Measurements from ENCODE around the gene PNPLA2. TPM values are rescaled to one million over a fixed set of nuclear protein-coding genes. Genes with fewer than 3 reads are reported as not detected.

Gene PNPLA2
- total and polyA plus RNA-seq, 2 donors from 2014 or later = 67.9 to 173 TPM

GRCh38 chr11:872799-873198, 54.1 kb downstream of the PNPLA2 start:
- DNase-seq (no peak), FAIRE-seq (no peak)
- intact Hi-C loops (cut with DNase I) = no loop called here
- TF ChIP-seq, protein P1, sequence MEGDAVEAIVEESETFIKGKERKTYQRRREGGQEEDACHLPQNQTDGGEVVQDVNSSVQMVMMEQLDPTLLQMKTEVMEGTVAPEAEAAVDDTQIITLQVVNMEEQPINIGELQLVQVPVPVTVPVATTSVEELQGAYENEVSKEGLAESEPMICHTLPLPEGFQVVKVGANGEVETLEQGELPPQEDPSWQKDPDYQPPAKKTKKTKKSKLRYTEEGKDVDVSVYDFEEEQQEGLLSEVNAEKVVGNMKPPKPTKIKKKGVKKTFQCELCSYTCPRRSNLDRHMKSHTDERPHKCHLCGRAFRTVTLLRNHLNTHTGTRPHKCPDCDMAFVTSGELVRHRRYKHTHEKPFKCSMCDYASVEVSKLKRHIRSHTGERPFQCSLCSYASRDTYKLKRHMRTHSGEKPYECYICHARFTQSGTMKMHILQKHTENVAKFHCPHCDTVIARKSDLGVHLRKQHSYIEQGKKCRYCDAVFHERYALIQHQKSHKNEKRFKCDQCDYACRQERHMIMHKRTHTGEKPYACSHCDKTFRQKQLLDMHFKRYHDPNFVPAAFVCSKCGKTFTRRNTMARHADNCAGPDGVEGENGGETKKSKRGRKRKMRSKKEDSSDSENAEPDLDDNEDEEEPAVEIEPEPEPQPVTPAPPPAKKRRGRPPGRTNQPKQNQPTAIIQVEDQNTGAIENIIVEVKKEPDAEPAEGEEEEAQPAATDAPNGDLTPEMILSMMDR (IDR thresholded peaks at IDR 0.05; ENCODE audit: borderline replicate concordance, extremely low read depth, insufficient read depth) = no peak
- no peaks in the 10 kb centered on the region for H3K9me3 ChIP-seq (ENCODE audit: control insufficient read depth in 2 of 3, insufficient read depth in 1 of 3, low read length in 3 of 3)
- H3K9ac ChIP-seq (ENCODE audit: low read length in 3 of 3) = no peak overlapping the region
- H3K27ac ChIP-seq (ENCODE audit: low read depth in 2 of 2, low read length in 2 of 2) = no peak overlapping the region
- no peaks in the 10 kb centered on the region for H3K36me3 ChIP-seq (ENCODE audit: control insufficient read depth in 2 of 3, insufficient read depth in 3 of 3, low read length in 3 of 3)
- H3K4me1 ChIP-seq (ENCODE audit: control insufficient read depth in 2 of 3, insufficient read depth in 2 of 3, low read depth in 1 of 3, low read length in 3 of 3) = peaks cover 0 to 7% (median 4%) of the 10 kb centered on the region in 3 donors
- no peak overlapping the region for H3K4me3 ChIP-seq (ENCODE audit: low read length in 3 of 3)
- H3K27me3 ChIP-seq (ENCODE audit: control insufficient read depth, insufficient read depth, low read length) = no peaks in the 10 kb centered on the region

- FAIRE-seq = no peak
- H3K36me3 ChIP-seq (ENCODE audit: control insufficient read depth in 2 of 3, insufficient read depth in 3 of 3, low read length in 3 of 3) = no peaks in the 10 kb centered on the region
- peaks cover 0 to 7% (median 4%) of the 10 kb centered on the region in 3 donors for H3K4me1 ChIP-seq (ENCODE audit: control insufficient read depth in 2 of 3, insufficient read depth in 2 of 3, low read depth in 1 of 3, low read length in 3 of 3)
- H3K27ac ChIP-seq (ENCODE audit: low read depth in 2 of 2, low read length in 2 of 2) = no peak overlapping the region
- no peaks in the 10 kb centered on the region for H3K27me3 ChIP-seq (ENCODE audit: control insufficient read depth, insufficient read depth, low read length)
- no peak overlapping the region for H3K4me3 ChIP-seq (ENCODE audit: low read length in 3 of 3)
- TF ChIP-seq, protein P1 (IDR thresholded peaks at IDR 0.05; ENCODE audit: borderline replicate concordance, extremely low read depth, insufficient read depth) = no peak
- no peaks in the 10 kb centered on the region for H3K9me3 ChIP-seq (ENCODE audit: control insufficient read depth in 2 of 3, insufficient read depth in 1 of 3, low read length in 3 of 3)
- H3K9ac ChIP-seq (ENCODE audit: low read length in 3 of 3) = no peak overlapping the region
- intact Hi-C loops (cut with DNase I) = no loop called here
- DNase-seq = peak in 2 of 5 donors; percentile 46 to 81
Measured at GRCh38 chr11:873706-874105, 55.0 kb downstream of the PNPLA2 start.

Other genes starting within 250 kb of the PNPLA2 start
- 30.9 TPM for gene PHRF1, start 242.4 kb upstream of the PNPLA2 start, total RNA-seq
- gene PHRF1, start 242.4 kb upstream of the PNPLA2 start, polyA plus RNA-seq (ENCODE audit: insufficient read depth, low read depth, low replicate concordance) = 7.5 TPM
- 36.7 TPM for gene IRF7, start 203.0 kb upstream of the PNPLA2 start, total RNA-seq
- gene IRF7, start 203.0 kb upstream of the PNPLA2 start, polyA plus RNA-seq (ENCODE audit: insufficient read depth, low read depth, low replicate concordance) = 21.5 TPM
- 7.0 TPM for gene CDHR5, start 194.0 kb upstream of the PNPLA2 start, total RNA-seq
- 45.6 TPM for gene CDHR5, start 194.0 kb upstream of the PNPLA2 start, polyA plus RNA-seq (ENCODE audit: insufficient read depth, low read depth, low replicate concordance)
- gene SCT, start 191.7 kb upstream of the PNPLA2 start, total RNA-seq = not detected
- gene SCT, start 191.7 kb upstream of the PNPLA2 start, polyA plus RNA-seq (ENCODE audit: insufficient read depth, low read depth, low replicate concordance) = not detected
- 1.1 TPM for gene DRD4, start 181.6 kb upstream of the PNPLA2 start, total RNA-seq
- 0.47 TPM for gene DRD4, start 181.6 kb upstream of the PNPLA2 start, polyA plus RNA-seq (ENCODE audit: insufficient read depth, low read depth, low replicate concordance)
- gene DEAF1, start 123.7 kb upstream of the PNPLA2 start, total RNA-seq = 54.5 TPM
- 30.2 TPM for gene DEAF1, start 123.7 kb upstream of the PNPLA2 start, polyA plus RNA-seq (ENCODE audit: insufficient read depth, low read depth, low replicate concordance)
- gene TMEM80, start 123.1 kb upstream of the PNPLA2 start, total RNA-seq = 38.6 TPM
- 36.2 TPM for gene TMEM80, start 123.1 kb upstream of the PNPLA2 start, polyA plus RNA-seq (ENCODE audit: insufficient read depth, low read depth, low replicate concordance)
- 287 TPM for gene EPS8L2, start 112.7 kb upstream of the PNPLA2 start, total RNA-seq
- gene EPS8L2, start 112.7 kb upstream of the PNPLA2 start, polyA plus RNA-seq (ENCODE audit: insufficient read depth, low read depth, low replicate concordance) = 199 TPM
- gene TALDO1, start 71.5 kb upstream of the PNPLA2 start, total RNA-seq = 175 TPM
- gene TALDO1, start 71.5 kb upstream of the PNPLA2 start, polyA plus RNA-seq (ENCODE audit: insufficient read depth, low read depth, low replicate concordance) = 312 TPM
- 66.2 TPM for gene GATD1, start 41.4 kb upstream of the PNPLA2 start, total RNA-seq
- 38.3 TPM for gene GATD1, start 41.4 kb upstream of the PNPLA2 start, polyA plus RNA-seq (ENCODE audit: insufficient read depth, low read depth, low replicate concordance)
- gene CEND1, start 28.8 kb upstream of the PNPLA2 start, total RNA-seq = 0.16 TPM
- gene CEND1, start 28.8 kb upstream of the PNPLA2 start, polyA plus RNA-seq (ENCODE audit: insufficient read depth, low read depth, low replicate concordance) = 3.6 TPM
- gene SLC25A22, start 20.6 kb upstream of the PNPLA2 start, total RNA-seq = 17.8 TPM
- 14.3 TPM for gene SLC25A22, start 20.6 kb upstream of the PNPLA2 start, polyA plus RNA-seq (ENCODE audit: insufficient read depth, low read depth, low replicate concordance)
- gene PIDD1, start 13.7 kb upstream of the PNPLA2 start, total RNA-seq = 16.5 TPM
- gene PIDD1, start 13.7 kb upstream of the PNPLA2 start, polyA plus RNA-seq (ENCODE audit: insufficient read depth, low read depth, low replicate concordance) = 9.1 TPM
- gene RPLP2, start 8.9 kb upstream of the PNPLA2 start, total RNA-seq = 1,544 TPM
- 1,997 TPM for gene RPLP2, start 8.9 kb upstream of the PNPLA2 start, polyA plus RNA-seq (ENCODE audit: insufficient read depth, low read depth, low replicate concordance)
- 22.6 TPM for gene CRACR2B, start 9.0 kb downstream of the PNPLA2 start, total RNA-seq
- gene CRACR2B, start 9.0 kb downstream of the PNPLA2 start, polyA plus RNA-seq (ENCODE audit: insufficient read depth, low read depth, low replicate concordance) = 16.5 TPM
- gene CD151, start 14.0 kb downstream of the PNPLA2 start, total RNA-seq = 476 TPM
- 379 TPM for gene CD151, start 14.0 kb downstream of the PNPLA2 start, polyA plus RNA-seq (ENCODE audit: insufficient read depth, low read depth, low replicate concordance)
- gene POLR2L, start 23.6 kb downstream of the PNPLA2 start, total RNA-seq = 107 TPM
- 376 TPM for gene POLR2L, start 23.6 kb downstream of the PNPLA2 start, polyA plus RNA-seq (ENCODE audit: insufficient read depth, low read depth, low replicate concordance)
- gene TSPAN4, start 23.9 kb downstream of the PNPLA2 start, total RNA-seq = 104 TPM
- 81.2 TPM for gene TSPAN4, start 23.9 kb downstream of the PNPLA2 start, polyA plus RNA-seq (ENCODE audit: insufficient read depth, low read depth, low replicate concordance)
- 82.2 TPM for gene CHID1, start 91.9 kb downstream of the PNPLA2 start, total RNA-seq
- 128 TPM for gene CHID1, start 91.9 kb downstream of the PNPLA2 start, polyA plus RNA-seq (ENCODE audit: insufficient read depth, low read depth, low replicate concordance)
- gene AP2A2, start 107.0 kb downstream of the PNPLA2 start, total RNA-seq = 144 TPM
- 76.5 TPM for gene AP2A2, start 107.0 kb downstream of the PNPLA2 start, polyA plus RNA-seq (ENCODE audit: insufficient read depth, low read depth, low replicate concordance)
- 3.0 TPM for gene MUC6, start 217.8 kb downstream of the PNPLA2 start, total RNA-seq
- 1.1 TPM for gene MUC6, start 217.8 kb downstream of the PNPLA2 start, polyA plus RNA-seq (ENCODE audit: insufficient read depth, low read depth, low replicate concordance)

Measured in kidney (tissue), 14 donors.